ENCODE measurements around the gene HMOX2.

Gene HMOX2

GRCh38 chr16:4537376-4538343, 61.5 kb downstream of the HMOX2 start:
- TF ChIP-seq, protein P1, sequence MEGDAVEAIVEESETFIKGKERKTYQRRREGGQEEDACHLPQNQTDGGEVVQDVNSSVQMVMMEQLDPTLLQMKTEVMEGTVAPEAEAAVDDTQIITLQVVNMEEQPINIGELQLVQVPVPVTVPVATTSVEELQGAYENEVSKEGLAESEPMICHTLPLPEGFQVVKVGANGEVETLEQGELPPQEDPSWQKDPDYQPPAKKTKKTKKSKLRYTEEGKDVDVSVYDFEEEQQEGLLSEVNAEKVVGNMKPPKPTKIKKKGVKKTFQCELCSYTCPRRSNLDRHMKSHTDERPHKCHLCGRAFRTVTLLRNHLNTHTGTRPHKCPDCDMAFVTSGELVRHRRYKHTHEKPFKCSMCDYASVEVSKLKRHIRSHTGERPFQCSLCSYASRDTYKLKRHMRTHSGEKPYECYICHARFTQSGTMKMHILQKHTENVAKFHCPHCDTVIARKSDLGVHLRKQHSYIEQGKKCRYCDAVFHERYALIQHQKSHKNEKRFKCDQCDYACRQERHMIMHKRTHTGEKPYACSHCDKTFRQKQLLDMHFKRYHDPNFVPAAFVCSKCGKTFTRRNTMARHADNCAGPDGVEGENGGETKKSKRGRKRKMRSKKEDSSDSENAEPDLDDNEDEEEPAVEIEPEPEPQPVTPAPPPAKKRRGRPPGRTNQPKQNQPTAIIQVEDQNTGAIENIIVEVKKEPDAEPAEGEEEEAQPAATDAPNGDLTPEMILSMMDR (IDR thresholded peaks at IDR 0.05) = no peak

GRCh38 chr16:4538350-4539235, 62.4 kb downstream of the HMOX2 start, which contains the start of gene CDIP1:
CDIP1 (minus strand) TSS chr16:4538773; CDS start chr16:4514130, 24,643 bp downstream.
- TF ChIP-seq, protein P1 (IDR thresholded peaks at IDR 0.05) = no peak

GRCh38 chr16:4539716-4540284, 63.6 kb downstream of the HMOX2 start:
- TF ChIP-seq, protein P1 (IDR thresholded peaks at IDR 0.05) = no peak

DNA sequence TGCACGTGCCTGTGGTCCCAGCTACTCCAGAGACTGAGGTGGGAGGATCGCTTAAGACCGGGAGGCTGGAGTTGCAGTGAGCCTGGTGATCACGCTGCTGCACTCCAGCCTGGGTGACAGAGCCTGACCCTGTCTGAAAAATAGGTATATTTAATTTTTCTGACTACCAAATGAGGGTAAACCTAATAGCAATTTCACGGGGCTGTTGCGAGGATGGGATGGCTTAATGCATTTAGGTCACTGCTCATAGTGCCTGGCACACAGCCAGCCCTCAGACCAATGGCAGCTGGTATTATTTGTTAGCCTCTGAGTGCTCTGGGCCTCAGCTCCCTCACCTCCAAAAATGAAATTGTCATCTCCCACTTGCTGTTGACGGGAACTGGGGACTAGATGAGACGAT, 68.3 kb downstream of the HMOX2 start:
- TF ChIP-seq, protein P1 (IDR thresholded peaks at IDR 0.05) = no peak

DNA sequence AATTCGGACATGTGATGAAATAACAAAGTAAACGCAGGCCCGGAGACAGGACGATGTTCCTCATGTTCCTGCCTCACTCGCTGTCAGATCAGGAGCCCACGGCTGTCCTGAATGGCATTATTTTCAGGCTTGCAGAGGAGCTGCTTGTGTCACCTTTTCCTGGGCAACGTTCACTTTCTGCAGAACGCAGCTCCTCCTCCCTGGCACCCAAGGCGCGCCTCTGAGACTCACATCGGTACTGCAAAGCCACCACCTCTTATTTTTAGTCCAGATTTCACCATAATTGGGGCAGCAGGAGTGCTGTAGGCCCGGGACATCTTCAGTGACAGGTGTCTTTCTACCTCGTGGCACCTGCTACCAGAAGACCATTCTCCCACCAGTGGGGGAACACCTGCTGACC, 71.9 kb downstream of the HMOX2 start:
- TF ChIP-seq, protein P1 (IDR thresholded peaks at IDR 0.05) = no peak

DNA sequence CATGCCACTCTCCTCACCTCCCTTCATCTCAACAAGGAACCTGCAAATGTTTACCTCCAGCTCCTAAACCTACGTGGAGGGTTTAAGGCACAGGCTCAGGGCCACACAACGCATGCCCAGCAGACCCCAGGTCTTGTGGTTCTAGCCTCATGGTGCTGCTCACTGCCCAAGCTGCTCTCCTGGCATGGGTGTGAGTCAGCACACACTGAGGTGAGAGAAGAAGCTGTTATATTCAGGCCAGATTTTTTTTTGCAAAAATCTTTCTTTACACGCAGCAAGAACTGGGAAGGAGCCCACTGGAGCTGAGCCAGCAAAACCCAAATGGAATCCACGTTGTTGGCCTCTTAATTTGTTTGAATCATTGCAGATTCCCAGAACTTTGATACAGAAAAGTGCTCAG, 74.4 kb downstream of the HMOX2 start:
- TF ChIP-seq, protein P1 (IDR thresholded peaks at IDR 0.05) = no peak

GRCh38 chr16:4552541-4552940, 76.3 kb downstream of the HMOX2 start:
- TF ChIP-seq, protein P1 (IDR thresholded peaks at IDR 0.05) = no peak

Data from LNCAP (cell line).